HG03469 (cell line): ENCODE data around the gene DEDD2.

Source experiments
- ATAC-seq: cut with Tn5 transposase; IDR thresholded peaks from one replicate; pipeline ENCODE4 v1.9.1; 2021; ENCODE audit warnings: mild to moderate bottlenecking, moderate library complexity, moderate number of reproducible peaks; ENCODE audit not compliant: unreplicated experiment

The DEDD2 gene

GRCh38 chr19:42151782-42152684 is 65.4 kb downstream of the DEDD2 start:
- ATAC-seq: no peak

GRCh38 chr19:42150911-42151361 is 66.5 kb downstream of the DEDD2 start:
- ATAC-seq: no peak

- no peak for ATAC-seq
Measured at GRCh38 chr19:42150364-42150763, 67.1 kb downstream of the DEDD2 start.

- ATAC-seq: no peak
Measured at GRCh38 chr19:42149447-42150202, 67.9 kb downstream of the DEDD2 start.
